Epithelial cell of esophagus (primary cell): ENCODE results near the gene SFI1.
A peak's percentile ranks its signal among the peaks of the same experiment; 100 is the strongest.
"Not testable (repeated sequence)": the region's sequence is repeated elsewhere in the genome, so short reads cannot be mapped to it uniquely, and the experiment has no call there.

Experiments
- DNase-seq: peaks from one replicate; pipeline ENCODE4 v3.0.0; 2010; ENCODE audit warnings: low read depth
- H3K4me3 ChIP-seq: 2 replicates; pipeline ENCODE4 v1.5.1; 2011; ENCODE audit warnings: mild to moderate bottlenecking, low read length, control low read depth
- CTCF ChIP-seq: IDR thresholded peaks from 2 replicates; pipeline ENCODE4 v1.5.1; 2011; ENCODE audit warnings: low read depth, mild to moderate bottlenecking, low read length, control low read depth, inconsistent platforms; ENCODE audit not compliant: insufficient read depth; ENCODE audit errors: missing control alignments

SFI1 gene

GRCh38 chr22:31550871-31551370 lies 54.6 kb downstream of the SFI1 start:
- no peak overlapping the region for H3K4me3 ChIP-seq
- DNase-seq = no peak
- TF ChIP-seq CTCF = no peak

- TF ChIP-seq CTCF = peak; percentile 68
- DNase-seq = peak; percentile 36
- no peak overlapping the region for H3K4me3 ChIP-seq
Measured at GRCh38 chr22:31556627-31557203, 60.4 kb downstream of the SFI1 start.

GRCh38 chr22:31558546-31558945 lies 62.2 kb downstream of the SFI1 start:
- not testable (repeated sequence) for DNase-seq, H3K4me3 ChIP-seq

- peak; percentile 86 for DNase-seq
- no peak overlapping the region for H3K4me3 ChIP-seq
- peak; percentile 95 for TF ChIP-seq CTCF
Measured at GRCh38 chr22:31561238-31561887, 65.0 kb downstream of the SFI1 start.

- H3K4me3 ChIP-seq = no peak overlapping the region
- TF ChIP-seq CTCF = no peak
- no peak for DNase-seq
Measured at GRCh38 chr22:31561970-31562369, 65.6 kb downstream of the SFI1 start.

DNA sequence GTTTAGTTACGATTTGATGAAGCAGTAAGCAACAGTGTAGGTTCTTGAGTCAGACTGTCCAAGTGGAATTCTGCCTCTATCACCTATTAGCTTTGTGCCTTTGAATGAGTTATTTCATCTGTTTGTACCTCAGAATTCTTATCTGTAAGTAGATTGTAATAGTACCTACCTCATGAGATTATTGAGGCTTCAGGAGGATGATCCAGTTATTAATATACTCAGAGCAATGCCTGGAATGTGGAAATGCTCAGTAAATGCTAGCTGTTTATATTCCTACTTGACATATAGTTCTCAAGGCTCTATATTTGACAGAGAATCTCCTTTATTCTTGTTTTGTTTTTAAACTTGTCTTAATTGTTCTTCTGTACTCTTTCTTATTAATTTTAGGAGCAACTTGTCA lies 70.1 kb downstream of the SFI1 start:
- no peak overlapping the region for H3K4me3 ChIP-seq
- DNase-seq = no peak
- no peak for TF ChIP-seq CTCF

- no peak for DNase-seq
- TF ChIP-seq CTCF = no peak
Measured at GRCh38 chr22:31567196-31567595, 70.9 kb downstream of the SFI1 start.

More at GRCh38 chr22:31567196-31567595, 70.9 kb downstream of the SFI1 start:
- no peak overlapping the region for H3K4me3 ChIP-seq
